ENCODE data around the gene CPED1. TPM values are rescaled to one million over a fixed set of nuclear protein-coding genes. Genes with fewer than 3 reads are reported as not detected.
"Not testable (repeated sequence)": the region's sequence is repeated elsewhere in the genome, so short reads cannot be mapped to it uniquely, and the experiment has no call there.

CPED1 gene
- total RNA-seq, 1 donor from 2014 or later, result 1.9 TPM

DNA sequence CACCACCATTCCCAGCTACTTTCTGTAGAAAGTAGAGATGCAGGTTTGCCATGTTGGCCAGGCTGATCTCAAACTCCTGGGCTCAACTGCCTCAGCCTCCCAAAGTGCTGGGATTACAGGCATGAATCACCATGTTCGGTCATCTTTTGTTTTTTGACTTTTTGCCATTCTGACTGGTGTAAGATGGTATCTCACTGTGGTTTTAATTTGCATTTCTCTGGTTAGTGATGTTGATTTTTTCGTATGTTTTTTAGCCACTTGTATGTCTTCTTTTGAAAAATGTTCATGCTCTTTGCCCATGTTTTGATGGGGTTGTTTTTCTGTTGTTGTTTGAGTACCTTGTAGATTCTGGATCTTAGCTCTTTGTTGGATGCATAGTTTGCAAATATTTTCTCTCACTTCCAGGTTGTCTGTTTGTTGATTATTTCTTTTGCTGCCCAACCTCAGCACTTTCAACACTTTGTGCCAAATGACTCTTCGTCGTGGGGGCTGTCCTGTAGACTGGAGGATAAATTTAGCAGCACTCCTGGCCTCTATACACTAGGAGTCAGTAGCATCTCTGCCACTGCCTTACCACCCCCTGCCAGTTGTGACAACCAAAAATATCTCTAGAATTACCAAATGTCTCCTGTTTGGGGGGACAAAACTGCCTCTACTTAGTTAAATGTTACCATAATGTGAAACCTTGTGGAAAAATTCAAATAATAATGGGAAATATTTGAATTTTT lies 6.5 kb upstream of the CPED1 start:
- DNase-seq, result no peak

DNA sequence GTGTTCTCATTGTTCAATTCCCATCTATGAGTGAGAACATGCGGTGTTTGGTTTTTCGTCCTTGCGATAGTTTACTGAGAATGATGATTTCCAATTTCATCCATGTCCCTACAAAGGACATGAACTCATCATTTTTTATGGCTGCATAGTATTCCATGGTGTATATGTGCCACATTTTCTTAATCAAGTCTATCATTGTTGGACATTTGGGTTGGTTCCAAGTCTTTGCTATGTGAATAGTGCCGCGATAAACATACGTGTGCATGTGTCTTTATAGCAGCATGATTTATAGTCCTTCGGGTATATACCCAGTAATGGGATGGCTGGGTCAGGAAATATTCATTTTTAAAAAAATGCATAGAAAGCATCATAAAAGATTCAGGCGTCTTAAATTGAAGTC lies 4.9 kb upstream of the CPED1 start:
- DNase-seq, result not testable (repeated sequence)

GRCh38 chr7:120984406-120984805 lies 4.1 kb upstream of the CPED1 start:
- no peak for DNase-seq

DNA sequence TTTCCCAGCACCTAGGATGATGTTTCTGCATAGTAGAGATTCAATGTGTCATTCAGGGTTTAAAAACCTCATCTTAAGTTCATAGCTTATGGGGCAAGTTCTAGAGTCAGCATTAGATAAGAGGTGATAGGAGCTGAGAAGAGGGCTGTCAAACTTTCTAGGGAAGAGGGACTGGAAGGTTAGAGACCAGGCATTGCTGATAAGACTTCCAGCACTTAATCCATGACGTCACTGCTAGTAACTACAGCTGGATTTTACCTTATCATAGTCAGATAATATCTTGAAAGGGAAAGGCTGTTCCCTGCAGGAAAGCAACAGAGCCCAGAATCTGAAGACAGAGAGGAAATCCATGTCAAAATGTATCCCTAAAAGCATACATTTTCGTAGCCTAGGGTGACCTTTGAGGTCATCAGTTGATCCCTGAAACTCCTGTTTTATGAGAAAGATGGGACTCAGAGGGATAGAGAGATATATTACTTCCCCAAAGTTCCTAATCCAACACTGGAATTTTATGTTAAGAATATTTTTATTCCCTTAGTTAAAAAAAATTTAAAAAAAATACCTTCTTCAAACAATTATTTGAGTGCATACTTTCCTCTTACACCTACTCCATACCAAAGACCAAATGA lies 3.3 kb upstream of the CPED1 start:
- DNase-seq, result no peak

DNA sequence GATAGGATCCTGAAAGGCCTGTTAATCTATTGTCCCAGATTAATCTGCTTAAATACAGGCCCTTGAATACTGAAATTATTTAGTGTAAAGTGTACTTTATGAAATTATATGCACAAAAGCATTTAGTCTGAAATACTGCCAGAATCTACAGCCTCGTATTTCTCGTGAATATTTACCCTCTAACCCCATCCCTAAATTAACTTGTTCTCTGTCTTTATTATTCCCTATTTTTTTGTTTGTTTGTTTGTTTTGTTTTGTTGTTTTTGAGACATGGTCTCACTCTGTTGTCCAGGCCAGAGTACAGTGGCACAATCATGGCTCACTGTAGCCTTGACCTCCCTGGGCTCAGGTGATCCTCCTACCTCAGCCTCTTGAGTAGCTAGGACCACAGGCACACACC lies 2.7 kb upstream of the CPED1 start:
- DNase-seq, result no peak

DNA sequence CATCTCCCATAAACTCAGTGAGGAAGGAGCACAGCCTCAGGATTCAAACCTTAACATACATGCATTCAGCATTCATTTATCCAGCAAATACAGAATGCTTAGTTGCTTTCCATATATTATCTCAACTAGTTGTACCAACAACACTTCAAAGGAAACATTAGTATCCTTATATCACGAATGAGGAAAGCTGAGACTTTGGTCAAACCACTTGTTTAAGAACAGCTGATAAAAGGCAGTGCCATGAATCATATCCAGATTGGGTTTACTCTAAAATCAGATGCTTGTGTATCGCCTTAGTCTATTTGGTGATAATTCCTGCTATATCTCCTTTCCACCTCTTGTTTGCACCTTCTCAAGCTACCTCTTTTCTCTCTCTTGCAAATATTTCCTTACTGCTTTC lies 1.9 kb upstream of the CPED1 start:
- no peak for DNase-seq

DNA sequence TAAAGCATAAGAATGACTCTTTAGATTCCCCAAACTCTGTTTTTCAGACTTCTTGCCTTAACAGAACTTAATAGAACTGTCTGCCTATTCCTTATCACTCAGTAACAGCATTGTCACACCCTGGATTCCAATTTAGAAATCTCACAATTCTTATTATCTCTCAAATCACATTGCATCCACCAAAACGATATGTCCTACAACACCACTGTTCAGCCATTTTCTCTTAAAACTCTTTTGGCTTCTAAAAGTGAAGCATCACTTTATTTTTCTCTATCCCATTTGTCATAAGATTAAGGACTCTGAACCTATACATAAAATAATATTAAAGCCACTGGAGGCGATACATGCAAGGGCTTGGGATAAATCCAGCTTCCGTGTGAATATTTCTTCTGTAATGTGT lies 1.2 kb upstream of the CPED1 start:
- no peak for DNase-seq

- peak; percentile 92 for DNase-seq
Measured at GRCh38 chr7:120987683-120988590, 574 bp upstream of the CPED1 start.

DNA sequence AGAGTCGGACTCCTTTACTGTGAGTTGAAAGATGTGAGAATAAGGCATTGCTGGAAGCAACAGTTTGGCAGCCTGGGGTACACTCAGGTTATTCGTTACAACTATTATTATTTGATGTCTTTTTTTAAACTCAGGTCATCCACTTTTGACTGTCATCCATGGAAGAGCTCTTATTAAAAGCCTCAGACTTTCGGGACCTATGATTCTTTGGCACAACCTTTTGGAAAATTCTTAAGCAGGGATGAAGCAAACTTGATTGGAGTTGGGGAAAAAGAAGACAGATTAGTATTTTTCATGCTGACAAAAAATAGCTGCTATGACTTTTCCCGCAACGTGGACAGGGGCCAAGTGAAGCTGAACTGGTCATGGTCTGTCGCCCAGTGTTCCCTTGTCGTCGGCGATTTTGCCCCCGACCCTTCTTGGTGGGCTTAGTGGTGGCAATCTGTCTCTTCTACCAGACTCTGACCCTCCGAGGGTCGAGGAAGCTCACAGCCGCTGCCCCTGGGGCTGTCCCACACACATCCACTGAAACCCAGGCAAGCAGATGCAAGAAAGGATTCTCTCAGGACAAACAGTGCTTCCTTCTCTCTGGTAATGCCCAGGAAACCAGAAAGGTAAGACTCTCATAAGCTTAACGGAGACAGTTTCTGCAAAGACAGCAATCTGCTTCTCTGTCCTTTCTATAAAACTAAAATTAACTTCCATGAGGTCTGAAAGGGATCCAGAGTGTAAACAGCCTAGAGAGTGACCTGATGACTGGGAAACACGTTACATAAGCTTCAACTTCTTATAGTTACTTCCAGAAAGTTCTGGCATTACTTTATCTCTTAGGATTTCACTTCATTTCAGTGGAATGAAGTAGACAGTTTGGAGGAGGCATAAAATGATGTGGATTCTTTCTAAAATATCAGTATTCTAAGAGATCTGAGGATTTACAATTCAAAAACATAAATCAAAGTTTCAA lies 1.0 kb downstream of the CPED1 start:
- no peak for DNase-seq

GRCh38 chr7:120990468-120991118 lies 2.1 kb downstream of the CPED1 start:
- DNase-seq, result no peak

- no peak for DNase-seq
Measured at GRCh38 chr7:120991161-120991560, 2.6 kb downstream of the CPED1 start.

DNA sequence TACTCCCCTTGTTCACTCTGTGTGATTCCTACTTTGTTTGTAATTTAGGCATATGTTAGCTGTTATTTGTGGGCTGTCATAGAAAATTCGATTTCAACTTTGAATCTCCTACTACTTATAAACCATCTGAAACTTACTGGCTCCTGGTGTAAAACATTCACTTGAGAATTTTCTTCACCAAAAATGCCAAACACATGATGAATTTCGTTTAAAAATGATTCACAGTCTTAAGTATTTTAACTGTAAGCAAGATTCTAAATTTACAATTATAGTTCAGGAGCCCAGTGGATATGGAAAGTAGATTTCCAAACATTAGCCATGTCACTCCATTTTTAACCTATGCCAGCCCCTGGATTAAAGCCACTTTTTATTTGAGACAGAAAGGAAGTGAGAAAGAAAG lies 3.1 kb downstream of the CPED1 start:
- no peak for DNase-seq

- DNase-seq, result no peak
Measured at GRCh38 chr7:120992272-120992964, 3.9 kb downstream of the CPED1 start.

GRCh38 chr7:120992965-120993494 lies 4.5 kb downstream of the CPED1 start:
- DNase-seq, result no peak

DNA sequence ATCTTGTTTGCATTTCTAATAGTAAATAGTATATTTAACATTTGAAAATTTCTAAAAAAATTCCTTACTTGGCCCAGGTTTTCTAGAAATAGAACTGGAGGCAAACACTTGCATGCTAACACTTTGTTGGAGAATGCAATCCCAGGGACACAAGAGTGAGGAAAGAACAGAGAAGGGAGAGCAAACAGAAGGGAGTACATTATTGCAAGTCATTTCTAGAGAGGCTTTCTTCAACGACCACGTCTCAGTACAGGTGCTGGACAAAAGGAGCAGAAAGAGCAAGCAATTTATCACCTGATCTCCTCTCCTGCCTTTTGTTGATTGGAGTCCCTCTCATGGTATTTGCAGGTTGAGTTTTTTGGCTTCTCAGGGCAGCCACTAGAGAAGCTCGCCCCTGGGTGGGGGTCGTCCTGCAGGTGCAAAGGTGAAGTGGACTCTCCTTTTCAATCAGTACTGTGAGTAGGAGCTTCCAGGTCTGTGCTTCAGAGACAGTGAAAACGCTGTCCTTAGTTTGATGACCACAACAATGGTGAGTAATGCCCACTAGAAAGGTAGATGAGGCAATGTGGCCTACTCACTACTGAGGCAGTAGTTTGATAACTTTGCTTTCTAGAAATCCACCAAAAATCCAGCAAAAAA lies 5.2 kb downstream of the CPED1 start:
- no peak for DNase-seq

GRCh38 chr7:120994512-120995410 lies 6.2 kb downstream of the CPED1 start:
- DNase-seq, result no peak

DNA sequence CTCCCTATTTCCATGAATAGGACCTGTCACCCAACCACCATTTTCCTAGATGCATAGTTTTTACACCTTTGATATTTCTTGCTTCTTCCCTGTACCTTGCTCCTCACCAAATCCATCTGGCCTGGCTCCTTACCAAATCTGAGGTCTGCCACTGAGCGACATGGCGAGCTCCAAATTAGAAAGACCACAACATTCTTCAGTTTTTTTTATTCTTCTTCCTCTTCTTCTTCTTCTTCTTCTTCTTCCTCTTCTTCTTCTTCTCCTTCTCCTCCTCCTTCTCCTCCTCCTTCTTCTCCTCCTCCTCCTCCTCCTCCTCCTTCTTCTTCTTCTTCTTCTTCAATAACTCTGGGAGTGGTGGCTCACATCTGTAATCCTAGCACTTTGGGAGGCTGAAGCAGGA lies 7.1 kb downstream of the CPED1 start:
- DNase-seq, result no peak

DNA sequence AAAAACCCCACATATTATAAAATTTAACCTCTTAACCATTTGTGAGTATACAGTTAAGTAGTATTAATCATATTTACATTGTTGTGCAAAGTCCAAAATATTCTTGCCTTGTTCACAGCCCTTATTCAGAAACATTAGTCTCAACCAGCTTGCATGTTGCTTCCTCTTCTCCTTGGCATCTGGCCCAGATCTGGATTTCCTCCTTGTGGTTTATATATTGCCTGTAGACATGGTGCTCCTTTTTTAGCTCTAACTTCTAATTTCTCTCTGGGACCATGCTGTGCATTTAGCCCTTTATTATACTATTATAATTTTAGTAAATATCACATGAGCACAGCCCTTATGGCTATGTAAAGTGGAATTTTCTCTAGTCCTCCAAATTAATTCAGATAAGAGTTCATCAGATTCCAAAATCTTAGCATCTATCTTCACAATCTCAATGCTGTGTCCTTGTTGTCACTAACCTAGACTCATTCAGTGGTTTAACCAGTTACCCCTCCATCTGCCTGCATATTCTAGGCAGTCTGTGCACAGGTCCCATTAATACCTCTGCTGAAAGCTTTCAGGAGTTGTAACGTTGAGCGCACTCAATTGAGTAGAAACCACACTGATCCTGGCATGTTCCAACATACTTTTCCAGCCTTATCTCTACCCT lies 7.9 kb downstream of the CPED1 start:
- DNase-seq, result peak; percentile 91

- DNase-seq, result no peak
Measured at GRCh38 chr7:120996988-120997345, 8.5 kb downstream of the CPED1 start.
